Stimulated activated CD8-positive, alpha-beta memory T cell treated with anti-CD3 and anti-CD28 coated beads, Interleukin-12 subunit alpha, Interleukin-12 subunit beta, amount 100 ng/mL, for 1 hour (primary cell): ENCODE data around the gene SPTBN1.

Experiments
- DNase-seq: peaks from one replicate; pipeline ENCODE4 v3.0.0-alpha.2; 2020; ENCODE audit warnings: low read depth

Gene SPTBN1

DNA sequence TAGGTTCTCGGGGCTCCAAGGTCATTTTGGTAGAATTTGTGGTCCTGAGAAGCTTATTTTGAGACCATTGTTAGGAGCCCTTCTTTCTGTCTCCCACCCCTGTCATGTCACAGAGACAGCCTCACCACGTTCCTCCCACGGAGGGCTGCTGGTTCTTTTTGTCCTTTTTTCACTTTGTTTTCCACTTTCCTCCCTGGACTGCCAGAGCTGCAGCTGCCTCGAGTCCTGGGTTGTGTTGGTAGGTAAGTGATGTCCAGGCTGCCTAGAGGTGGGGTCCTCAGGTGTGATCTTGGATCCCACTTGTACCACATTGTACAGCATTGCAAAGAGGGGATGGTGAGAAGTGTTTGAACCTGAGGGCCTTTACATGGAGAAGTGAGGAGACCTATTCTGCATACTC lies 137.1 kb downstream of the SPTBN1 start:
- DNase-seq, result no peak

DNA sequence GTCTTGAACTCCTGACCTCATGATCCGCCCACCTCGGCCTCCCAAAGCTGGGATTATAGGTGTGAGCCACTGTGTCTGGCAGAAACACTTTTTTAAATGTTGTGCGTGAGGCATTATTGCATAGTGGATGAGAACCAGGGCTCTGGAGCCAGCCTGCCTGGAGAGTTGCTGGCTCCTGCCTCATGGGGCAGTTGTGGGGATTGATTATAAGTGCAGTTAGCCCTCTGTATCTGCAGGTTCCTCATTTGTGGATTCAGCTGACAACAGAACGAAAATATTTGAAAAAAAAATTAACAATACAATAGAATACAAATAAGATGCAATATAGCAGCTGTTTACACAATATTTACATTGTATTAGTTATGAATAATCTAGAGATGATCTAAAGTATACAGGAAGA lies 137.9 kb downstream of the SPTBN1 start:
- no peak for DNase-seq

GRCh38 chr2:54595161-54595803 lies 139.2 kb downstream of the SPTBN1 start:
- DNase-seq, result no peak

DNA sequence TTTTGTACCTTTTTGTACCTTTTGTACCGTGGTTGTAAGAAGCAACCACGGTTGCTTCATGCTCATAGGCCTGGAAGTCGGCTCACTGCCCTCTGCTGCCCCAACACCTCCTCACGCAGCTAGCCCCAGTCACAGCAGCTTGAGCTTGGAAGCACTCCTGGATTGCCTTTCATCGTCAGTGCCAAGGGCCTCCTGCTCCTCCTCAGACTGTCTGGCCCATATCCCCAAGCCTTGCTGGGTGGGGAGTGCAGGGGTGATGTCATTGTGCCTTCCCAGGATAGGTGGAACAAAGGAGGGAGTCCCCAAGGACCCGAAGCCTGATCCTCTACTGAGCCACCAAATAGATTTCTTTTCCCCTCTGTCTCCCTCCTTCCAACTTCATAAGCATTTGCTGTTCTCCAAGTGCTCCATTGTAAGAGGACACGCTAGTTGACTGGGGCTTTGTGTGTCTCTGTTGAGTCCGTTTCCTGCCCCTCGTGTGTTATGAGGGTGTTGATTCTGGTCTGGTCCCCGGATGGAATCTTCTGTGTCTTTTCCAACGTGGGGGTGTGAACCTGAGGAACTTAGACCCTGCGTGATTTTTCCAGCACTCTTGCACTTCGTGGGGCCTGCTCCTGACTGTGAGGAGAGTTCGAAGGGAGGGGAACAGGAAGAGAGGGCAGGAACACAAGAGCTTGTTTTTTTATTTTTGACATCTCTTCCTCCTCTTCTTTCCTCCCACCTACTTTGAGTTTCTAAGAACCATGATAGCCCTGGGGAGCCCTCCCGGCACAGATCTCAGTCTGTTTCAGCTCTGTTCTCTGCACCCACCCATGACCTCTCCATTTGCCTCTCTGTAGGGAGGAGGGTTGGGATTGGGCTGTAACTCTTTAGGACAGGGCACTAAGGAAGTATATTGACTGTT lies 140.1 kb downstream of the SPTBN1 start:
- DNase-seq, result no peak

DNA sequence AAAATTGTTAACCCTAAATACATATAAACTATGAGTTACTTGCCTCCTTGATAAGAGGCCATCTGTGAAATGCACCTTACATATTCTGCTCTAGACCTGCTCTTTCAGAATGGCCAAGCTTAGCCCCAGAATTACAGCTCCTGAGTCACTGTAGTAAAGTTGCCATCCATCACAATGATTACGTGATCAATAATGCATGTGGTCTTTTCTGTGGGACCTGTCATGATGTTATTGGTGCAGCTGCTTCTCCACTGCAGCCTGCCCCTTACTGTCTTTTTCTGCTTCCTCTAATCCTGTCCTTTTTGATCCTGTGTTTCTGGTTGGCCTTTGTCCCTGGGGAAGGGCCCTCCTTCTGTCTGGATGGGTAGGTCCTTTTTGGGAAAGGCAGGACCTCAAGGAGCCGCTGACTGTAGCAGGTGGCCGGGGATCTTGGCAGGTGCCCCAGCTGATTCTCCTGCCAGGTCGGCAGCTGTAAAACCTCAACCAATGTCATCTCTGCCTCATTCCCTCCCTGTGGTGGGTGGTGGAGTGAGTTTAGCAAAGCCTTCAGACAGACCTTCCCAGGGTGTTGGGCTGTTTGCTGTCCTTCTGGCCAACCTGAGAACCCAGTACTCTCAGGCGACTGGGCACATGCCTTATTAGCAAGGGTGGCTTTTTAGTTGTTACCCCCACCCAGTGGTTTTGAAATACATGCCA lies 141.2 kb downstream of the SPTBN1 start:
- no peak for DNase-seq

- DNase-seq, result no peak
Observed at GRCh38 chr2:54598347-54599325, 142.5 kb downstream of the SPTBN1 start.

- no peak for DNase-seq
Observed at GRCh38 chr2:54599326-54599710, 143.2 kb downstream of the SPTBN1 start.

DNA sequence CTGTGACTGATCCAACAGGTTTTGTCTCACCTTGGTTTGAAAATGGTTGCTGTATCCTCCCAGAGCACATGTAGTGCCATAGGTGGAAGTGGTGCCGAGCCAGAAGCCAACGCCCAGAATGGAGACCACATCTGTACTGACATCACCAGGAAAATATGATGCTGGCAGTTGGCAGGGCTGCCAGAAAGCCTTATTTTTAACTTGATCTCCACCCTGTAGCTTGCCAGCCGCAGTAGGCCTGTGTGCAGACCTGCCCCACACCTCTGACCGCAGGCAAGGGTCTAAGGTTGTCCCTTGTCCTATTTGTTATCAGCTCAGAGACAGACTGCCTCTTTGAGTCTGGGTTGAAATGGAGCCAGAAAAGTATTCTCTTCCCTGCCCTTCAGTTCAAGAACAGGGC lies 143.8 kb downstream of the SPTBN1 start:
- DNase-seq, result no peak

GRCh38 chr2:54601339-54601738 lies 145.2 kb downstream of the SPTBN1 start:
- DNase-seq, result no peak

- DNase-seq, result no peak
Observed at GRCh38 chr2:54602736-54603322, 146.7 kb downstream of the SPTBN1 start.

DNA sequence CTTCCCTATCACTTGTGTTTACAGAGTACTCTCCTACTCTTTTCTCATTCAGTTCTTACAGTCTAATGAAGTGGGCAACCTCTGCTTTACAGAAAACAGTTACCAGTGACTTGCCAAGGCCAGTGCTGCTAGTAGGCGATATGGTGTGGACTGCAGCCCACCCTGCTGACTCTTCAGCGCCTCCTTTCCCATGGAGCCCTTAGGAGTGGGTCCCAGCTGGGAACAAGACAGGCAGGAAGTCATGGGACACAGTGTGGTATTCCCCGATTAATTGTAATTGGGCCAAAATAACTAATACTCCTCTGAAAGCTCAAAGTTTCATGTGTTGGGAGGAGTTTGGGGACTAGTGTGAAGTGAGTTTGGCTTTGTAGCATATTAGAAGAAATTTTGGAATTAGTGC lies 147.2 kb downstream of the SPTBN1 start:
- DNase-seq, result no peak

GRCh38 chr2:54603796-54604195 lies 147.7 kb downstream of the SPTBN1 start:
- no peak for DNase-seq

GRCh38 chr2:54604871-54605270 lies 148.7 kb downstream of the SPTBN1 start:
- no peak for DNase-seq

GRCh38 chr2:54605836-54606235 lies 149.7 kb downstream of the SPTBN1 start:
- DNase-seq, result no peak

DNA sequence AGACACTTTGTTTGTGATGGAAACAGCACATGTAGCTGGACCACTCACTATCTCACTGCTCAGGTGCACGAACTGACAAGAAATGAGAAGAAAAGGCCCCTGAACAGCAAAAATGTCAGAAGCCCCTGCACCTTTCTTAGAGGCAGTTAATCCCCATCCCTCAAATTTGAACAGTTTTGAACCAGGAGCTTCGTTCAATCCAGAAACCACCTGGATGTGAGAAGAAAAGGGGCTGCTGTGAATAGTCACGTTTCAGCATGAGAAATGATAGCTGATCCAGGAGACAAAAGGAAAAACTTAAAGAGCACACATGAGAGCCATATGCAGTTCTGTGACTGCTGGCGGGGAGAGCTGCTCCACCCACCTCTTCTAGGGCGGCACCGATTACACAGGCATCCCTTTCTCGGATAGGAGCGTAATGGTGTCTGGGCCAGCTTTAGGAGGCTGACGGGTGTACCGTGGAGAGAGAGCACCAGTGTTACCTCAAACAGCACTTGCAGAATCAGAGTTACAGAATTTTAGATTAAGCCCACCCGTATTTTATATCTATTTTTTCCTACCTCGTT lies 150.3 kb downstream of the SPTBN1 start:
- DNase-seq, result no peak

GRCh38 chr2:54608224-54608623 lies 152.1 kb downstream of the SPTBN1 start:
- no peak for DNase-seq

DNA sequence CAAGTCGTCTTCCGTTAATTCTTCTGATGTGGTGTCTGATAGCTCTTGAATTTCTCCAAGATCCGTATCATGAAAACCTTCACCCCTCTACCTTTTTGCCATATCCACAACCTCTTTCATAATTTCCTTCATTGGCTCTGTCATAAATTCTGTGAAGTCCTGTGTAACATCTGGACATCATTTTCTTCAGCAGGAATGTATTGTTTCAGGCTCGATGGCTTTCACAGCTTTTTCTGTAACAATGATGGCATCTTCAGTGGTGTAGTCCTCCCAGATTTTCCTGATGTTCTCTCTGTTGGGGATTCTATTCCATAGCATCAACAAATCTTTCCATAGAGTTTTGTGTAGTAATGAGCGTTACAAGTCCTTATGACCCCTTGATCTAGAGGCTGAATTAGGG lies 153.1 kb downstream of the SPTBN1 start:
- no peak for DNase-seq

- DNase-seq, result no peak
Observed at GRCh38 chr2:54609647-54610046, 153.5 kb downstream of the SPTBN1 start.

DNA sequence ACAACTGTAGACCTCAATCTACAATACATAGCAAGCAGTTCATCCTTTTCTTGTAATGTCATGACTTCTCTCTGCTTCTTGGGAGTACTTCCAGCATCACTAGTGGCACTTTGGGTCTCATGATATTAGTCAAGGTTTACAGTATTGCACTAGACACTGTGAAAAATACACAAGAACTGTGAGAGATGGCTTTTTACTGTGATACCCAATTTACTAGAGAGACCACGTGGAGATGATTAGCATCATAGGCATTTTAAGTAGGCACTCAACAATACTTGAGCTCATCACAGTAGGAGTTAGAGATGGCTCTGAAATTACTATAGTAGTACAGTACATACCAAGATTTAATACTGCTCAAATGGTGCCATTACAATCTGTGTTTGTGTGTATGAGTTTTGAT lies 154.6 kb downstream of the SPTBN1 start:
- no peak for DNase-seq

GRCh38 chr2:54611830-54612545 lies 155.9 kb downstream of the SPTBN1 start:
- DNase-seq, result no peak
